ENCODE data around the gene SLAMF6.
"Not testable (repeated sequence)": the region's sequence is repeated elsewhere in the genome, so short reads cannot be mapped to it uniquely, and the experiment has no call there.

Gene SLAMF6

DNA sequence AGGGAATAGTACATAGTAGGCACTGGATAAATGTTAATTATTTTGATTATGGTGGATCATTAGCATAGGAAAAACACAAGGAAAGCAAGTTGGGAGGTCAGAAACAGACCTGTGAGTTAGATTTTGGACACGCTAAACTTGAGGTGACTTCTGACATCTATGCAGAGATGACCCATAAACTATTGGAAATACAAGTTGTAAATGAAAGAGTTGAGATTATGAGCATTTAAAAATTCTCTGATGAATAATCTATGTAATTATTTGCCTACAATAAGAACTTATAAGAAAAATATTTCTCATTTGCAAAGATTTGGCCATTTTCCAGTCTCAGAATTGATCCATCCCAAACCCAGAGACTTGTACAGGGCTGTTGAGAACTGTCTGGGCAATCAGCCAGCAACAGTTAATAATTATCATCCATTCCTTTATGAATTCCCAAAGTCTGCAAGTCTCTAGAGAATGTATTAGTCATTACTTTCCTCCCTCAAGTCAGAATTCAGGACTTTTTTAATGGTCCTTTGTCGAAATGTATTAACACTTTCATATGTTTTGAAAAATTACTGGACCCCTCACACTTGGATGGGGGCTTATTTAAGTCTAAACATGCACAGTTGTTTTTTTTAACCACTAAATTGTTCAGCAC lies 19.4 kb upstream of the SLAMF6 start:
- no peak for DNase-seq (ENCODE audit: low read depth)

- DNase-seq (ENCODE audit: low read depth), result no peak
These were observed 18.7 kb upstream of the SLAMF6 start for GRCh38 chr1:160541622-160542302.

DNA sequence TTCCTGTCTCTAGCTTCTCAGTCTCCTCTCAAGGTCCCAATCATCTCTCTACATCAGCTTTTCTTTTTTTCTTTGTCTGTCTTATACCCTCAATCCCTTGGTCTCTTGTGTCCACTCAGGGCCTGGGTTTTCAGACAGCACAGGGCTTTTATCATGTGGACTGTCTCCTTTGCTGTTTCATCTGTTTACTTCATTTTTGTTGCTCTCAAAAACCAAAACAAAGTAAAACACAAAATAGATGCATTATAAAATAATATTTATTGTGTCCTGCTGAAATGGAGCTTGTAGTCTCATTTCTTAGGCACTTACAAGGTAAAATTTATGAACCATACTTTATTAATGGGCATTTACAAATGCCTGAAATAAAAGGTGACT lies 17.8 kb upstream of the SLAMF6 start:
- no peak for DNase-seq (ENCODE audit: low read depth)

DNA sequence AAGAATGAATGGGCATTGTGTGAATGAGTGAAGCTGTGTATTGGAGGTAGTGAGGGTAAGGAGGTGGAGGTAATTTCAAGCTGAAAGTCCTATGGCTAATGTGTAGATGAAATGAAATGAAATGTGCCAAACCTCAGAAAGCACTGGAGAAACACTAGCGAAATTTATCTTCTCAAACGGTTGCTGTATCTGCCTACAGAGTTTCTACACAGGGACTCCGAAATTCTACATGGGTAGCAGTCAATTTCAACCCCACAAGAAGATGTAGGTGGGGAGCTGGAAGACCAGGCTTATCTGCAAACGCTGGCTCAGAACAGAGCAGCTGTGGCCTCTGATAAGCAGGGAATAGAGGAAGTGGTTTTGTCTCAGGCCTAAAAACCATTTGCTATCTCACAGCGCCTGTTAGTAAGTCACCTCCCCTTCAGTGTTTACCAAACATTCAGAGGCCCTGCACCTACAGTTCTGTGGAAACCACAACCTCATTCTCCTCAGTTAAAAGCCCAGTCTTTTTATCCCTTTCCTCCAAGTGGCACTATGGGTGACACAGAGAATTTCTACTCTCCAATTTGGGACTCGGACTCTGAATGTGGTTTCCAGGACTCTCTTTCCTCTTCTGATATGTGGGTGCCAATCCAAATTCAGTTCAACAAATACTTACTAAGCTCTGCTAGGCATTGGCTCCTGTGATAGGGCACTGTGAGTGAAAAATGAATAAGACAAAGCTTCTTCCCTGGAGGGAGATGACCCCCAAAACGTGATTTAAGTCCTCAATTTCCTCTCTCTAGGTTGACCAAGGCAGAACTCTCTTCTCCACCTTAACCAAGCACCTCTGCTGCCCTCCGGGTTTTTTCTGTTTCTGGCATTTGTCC lies 17.2 kb upstream of the SLAMF6 start:
- no peak for DNase-seq (ENCODE audit: low read depth)

DNA sequence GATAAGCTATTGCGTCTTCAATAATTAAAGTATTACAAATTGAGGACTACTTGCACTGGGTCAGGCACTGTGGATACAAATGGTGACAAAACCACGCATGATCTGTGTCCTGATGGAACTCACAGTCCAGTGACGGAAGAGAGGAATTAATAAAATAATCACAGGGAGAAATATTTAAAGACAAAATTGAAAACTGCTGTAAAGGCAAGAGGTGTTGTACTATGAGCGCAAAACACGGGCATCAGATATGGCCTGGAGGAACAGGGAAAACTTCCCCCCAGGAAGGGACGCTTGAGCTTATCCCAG lies 16.6 kb upstream of the SLAMF6 start:
- no peak for DNase-seq (ENCODE audit: low read depth)

- DNase-seq (ENCODE audit: low read depth), result no peak
These were observed 16.1 kb upstream of the SLAMF6 start for GRCh38 chr1:160538985-160539651.

DNA sequence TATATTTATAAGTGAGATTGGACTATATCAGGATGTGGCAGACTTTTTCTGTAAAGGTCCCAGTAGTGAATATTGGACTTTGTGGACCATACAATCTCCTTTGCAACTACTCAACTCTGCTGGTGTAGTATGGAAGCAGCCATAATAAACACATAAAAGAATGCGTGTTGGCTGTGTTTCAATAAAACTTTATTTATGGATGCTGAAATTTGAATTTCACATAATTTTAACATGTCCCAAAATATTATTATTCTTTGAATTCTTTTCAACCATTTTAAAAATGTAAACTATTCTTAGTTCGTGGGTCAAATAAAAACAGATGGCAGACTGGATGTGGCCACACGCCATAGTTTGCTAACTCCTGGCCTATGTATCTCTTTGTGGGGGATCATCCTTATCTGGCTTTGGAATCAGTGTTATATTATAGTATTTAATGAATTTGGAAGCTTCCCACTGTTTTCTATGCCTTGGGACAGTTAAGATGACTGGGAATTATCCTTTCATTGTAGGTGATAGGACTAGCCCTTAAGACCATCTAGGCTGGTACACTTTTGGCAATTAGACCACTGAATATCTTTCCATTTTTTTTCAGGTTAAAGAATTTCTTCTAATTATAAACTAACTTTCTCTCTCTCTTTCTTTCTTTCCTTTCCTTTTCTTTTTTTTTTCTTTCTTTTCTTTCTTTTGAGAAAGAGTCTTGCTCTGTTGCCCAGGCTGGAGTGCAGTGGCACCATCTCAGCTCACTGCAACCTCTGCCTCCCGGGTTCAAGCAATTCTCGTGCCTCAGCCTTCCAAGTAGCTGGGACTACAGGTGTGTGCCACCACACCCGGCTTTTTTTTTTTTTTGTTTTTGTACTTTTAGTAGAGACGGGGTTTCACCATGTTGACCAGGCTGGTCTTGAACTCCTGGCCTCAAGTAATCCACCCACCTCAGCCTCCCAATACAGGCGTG lies 14.9 kb upstream of the SLAMF6 start:
- no peak for DNase-seq (ENCODE audit: low read depth)

DNA sequence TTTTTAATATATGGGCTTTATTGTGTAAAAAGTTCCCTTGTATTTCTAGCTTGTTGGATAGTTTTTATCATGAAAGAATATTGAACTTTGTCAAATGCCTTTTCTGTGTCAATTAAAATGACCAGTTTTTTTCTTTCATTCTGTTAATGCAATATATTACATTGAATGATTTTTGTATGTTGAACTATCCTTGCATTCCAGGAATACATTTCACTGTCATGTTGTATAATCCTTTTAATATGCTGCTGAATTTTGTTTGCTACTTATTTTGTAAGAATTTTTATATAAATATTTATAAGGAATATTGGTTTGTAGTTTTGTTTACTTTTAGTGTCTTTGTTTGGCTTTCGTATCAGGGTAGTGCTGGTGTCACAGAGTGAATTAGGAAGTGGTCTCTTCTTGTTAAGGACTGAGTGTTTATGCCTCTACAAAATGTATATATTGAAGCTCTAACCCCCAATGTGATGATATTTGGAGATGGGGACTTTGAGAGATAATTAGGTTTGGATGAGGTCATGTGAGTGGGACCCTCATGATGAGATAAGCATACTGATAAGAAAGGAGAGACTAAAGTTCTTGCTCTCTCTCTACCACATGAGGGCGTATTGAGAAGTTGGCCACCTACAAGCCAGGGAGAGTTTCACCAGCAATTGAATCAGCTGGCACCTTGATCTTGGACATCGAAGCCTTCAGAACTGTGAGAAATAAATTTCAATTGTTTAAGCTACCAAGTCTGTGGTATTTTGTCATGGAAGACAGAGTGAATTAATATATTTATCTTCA lies 12.0 kb upstream of the SLAMF6 start:
- no peak for DNase-seq (ENCODE audit: low read depth)

DNA sequence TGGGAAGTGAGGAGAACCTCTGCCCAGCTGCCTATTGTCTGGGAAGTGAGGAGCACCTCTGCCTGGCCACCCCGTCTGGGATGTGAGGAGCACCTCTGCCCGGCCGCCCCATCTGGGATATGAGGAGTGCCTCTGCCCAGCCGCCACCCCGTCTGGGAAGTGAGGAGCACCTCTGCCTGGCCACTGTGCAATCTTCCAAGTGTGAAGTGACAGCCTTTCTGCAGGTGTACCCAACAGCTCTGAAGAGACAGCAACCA lies 9.4 kb upstream of the SLAMF6 start:
- DNase-seq (ENCODE audit: low read depth), result not testable (repeated sequence)

DNA sequence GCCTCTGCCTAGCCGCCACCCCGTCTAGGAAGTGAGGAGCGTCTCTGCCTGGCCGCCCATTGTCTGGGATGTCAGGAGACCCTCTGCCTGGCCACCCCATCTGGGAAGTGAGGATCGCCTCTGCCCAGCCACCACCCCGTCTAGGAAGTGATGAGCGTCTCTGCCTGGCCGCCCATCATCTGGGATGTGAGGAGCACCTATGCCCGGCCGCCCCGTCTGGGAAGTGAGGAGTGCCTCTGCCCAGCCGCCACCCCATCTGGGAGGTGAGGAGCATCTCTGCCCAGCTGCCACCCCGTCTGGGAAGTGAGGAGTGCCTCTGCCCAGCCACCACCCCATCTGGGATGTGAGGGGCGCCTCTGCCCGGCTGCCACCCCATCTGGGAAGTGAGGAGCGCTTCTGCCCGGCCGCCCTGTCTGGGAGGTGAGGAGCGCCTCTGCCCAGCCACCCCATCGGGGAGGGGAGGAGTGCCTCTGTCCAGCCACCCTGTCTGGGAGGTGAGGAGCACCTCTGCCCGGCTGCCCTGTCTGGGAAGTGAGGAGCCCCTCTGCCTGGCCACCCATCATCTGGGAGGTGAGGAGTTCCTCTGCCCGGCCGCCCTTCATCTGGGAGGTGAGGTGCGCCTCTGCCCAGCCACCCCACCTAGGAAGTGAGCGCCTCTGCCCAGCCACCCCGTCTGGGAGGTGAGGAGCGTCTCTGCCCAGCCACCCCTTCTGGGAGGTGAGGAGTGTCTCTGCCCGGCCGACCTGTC lies 8.9 kb upstream of the SLAMF6 start:
- not testable (repeated sequence) for DNase-seq (ENCODE audit: low read depth)

GRCh38 chr1:160529401-160529952 lies 6.4 kb upstream of the SLAMF6 start:
- DNase-seq (ENCODE audit: low read depth), result not testable (repeated sequence)

DNA sequence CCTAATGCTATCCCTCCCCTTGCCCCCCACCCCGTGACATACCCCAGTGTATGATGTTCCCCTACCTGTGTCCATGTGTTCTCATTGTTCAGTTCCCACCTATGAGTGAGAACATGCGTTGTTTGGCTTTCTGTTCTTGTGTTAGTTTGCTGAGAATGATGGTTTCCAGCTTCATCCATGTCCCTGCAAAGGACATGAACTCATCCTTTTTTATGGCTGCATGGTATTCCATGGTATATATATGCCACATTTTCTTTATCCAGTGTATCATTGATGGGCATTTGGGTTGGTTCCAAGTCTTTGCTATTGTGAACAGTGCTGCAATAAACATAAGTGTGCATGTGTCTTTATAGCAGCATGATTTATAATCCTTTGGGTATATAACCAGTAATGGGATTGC lies 734 bp upstream of the SLAMF6 start:
- not testable (repeated sequence) for DNase-seq (ENCODE audit: low read depth)

DNA sequence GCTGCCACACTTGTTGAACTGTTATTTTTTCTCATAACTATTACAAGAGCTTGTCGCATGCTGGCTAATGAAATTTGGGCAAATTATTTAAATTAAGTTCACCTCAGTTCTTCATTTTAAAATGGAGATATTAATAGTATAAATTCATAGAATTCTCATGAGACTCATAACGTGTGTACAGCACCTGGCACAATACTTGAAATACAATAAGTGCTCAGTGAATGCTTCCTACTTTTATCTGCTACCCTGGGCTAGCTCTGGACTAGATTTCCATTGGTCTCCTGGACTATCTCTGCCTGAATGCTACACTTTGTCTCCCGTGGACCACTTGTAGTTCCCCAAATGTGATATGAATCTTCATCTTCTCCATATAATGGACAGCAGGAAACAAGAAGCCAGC lies 919 bp downstream of the SLAMF6 start:
- DNase-seq (ENCODE audit: low read depth), result no peak

- DNase-seq (ENCODE audit: low read depth), result no peak
These were observed 1.5 kb downstream of the SLAMF6 start for GRCh38 chr1:160521554-160521953.

GRCh38 chr1:160520999-160521398 lies 2.1 kb downstream of the SLAMF6 start:
- no peak for DNase-seq (ENCODE audit: low read depth)

DNA sequence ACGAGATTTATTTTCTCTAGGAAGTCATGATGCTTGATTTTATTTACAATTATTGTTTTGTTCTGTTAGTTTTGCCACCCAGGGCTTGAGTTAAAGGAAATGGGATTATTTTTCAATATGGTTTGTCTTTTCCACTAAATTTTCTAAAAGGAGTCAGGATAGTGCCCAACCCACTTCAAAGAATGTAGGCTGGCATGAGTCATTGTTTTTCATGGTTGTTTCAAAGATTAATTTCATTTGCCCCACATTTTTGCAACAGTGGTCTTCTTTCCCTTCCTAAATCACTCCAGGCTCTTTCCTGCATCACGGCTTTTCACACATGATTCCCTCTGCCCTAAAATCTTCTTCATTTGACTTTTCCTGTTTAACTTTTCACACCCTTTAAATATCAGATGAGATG lies 2.5 kb downstream of the SLAMF6 start:
- no peak for DNase-seq (ENCODE audit: low read depth)

DNA sequence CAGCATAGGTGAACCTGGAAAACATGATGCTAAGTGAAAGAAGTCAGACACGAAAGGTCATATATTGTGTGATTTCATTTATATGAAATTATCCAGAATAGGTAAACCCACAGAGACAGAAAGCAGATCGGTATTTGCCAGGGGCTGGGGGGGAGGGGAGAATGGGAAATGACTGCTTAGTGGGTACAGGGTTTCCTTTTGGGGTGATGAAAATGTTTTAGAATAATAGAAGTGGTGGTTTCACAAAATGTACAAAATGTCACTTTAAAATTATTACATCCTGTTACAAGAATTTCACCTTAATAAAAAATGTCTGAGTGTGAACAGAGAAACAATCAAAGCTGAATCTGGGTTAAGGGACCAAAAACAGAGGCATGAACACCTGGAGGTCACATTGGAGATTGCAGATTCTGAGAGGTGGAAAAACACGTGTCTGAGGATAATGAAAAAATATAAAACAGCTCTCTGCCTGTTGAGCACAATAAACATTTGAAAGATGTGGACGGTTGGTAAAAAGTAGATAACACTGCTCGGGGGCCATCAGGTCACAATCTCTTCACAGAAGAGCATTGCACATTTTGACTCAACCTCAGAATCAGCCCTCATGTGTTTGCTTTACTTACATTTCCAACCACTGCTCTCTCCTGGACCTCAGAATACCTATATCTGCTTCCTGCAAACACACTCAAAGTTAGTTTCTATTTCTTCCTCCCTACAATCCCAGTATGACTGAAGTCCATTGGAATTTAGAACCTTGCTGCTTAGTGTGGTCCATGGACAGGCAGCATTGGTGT lies 3.2 kb downstream of the SLAMF6 start:
- DNase-seq (ENCODE audit: low read depth), result no peak

- DNase-seq (ENCODE audit: low read depth), result not testable (repeated sequence)
These were observed 5.5 kb downstream of the SLAMF6 start for GRCh38 chr1:160517519-160517918.

GRCh38 chr1:160515908-160516307 lies 7.1 kb downstream of the SLAMF6 start:
- not testable (repeated sequence) for DNase-seq (ENCODE audit: low read depth)

All from stimulated activated CD8-positive, alpha-beta memory T cell treated with anti-CD3 and anti-CD28 coated beads, Interleukin-4, amount 100 ng/mL, for 24 hours (primary cell).